A673 (cell line): Measurements from ENCODE around the gene KIF12.

Experiments used
- EZH2 ChIP-seq: fragments of 200-600 bp; sonication (generic); IDR thresholded peaks from 2 replicates; pipeline ENCODE4 v1.6.1; 2017; ENCODE audit warnings: borderline replicate concordance, low read depth, mild to moderate bottlenecking, mixed read lengths, antibody characterized with exemption, low read length; ENCODE audit not compliant: poor library complexity, severe bottlenecking
- TF ChIP-seq, protein P1 (sequence below): fragments of 300-800, 200-600 bp; sonication (generic); conservative IDR thresholded peaks from 2 replicates; pipeline ENCODE4 v1.5.1; 2017; ENCODE audit warnings: low read depth, mild to moderate bottlenecking, antibody characterized with exemption, low read length, moderate library complexity, mixed read lengths

GRCh38 chr9:114112778-114113584, 13.9 kb upstream of the KIF12 start:
- TF ChIP-seq, protein P1, sequence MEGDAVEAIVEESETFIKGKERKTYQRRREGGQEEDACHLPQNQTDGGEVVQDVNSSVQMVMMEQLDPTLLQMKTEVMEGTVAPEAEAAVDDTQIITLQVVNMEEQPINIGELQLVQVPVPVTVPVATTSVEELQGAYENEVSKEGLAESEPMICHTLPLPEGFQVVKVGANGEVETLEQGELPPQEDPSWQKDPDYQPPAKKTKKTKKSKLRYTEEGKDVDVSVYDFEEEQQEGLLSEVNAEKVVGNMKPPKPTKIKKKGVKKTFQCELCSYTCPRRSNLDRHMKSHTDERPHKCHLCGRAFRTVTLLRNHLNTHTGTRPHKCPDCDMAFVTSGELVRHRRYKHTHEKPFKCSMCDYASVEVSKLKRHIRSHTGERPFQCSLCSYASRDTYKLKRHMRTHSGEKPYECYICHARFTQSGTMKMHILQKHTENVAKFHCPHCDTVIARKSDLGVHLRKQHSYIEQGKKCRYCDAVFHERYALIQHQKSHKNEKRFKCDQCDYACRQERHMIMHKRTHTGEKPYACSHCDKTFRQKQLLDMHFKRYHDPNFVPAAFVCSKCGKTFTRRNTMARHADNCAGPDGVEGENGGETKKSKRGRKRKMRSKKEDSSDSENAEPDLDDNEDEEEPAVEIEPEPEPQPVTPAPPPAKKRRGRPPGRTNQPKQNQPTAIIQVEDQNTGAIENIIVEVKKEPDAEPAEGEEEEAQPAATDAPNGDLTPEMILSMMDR = no peak
- TF ChIP-seq EZH2 = no peak
